AG04450 (cell line): ENCODE data around the gene LEMD3. TPM values are rescaled to one million over a fixed set of nuclear protein-coding genes. Genes with fewer than 3 reads are reported as not detected.
A peak's percentile ranks its signal among the peaks of the same experiment; 100 is the strongest.

Source experiments
- CTCF ChIA-PET: fragments of 300-600, 350-600 bp; formaldehyde crosslinking; extraction: SDS; loops from one replicate; lab custom pipeline; 2022; ENCODE audit warnings: antibody characterized with exemption, inconsistent platforms; lab: Charles Lee
- POLR2A ChIA-PET: fragments of 350-600 bp; formaldehyde crosslinking; extraction: SDS; loops from one replicate; lab custom pipeline; 2021; ENCODE audit warnings: antibody characterized with exemption, inconsistent platforms; lab: Yijun Ruan, JAX
- DNase-seq: peaks from one replicate; pipeline ENCODE4 v3.0.0-alpha.2; 2011; ENCODE audit warnings: low read depth, low spot score
- H3K27ac ChIP-seq: one replicate; pipeline ENCODE4 v1.5.1; 2012; ENCODE audit warnings: low read depth, low read length, control low read depth
- H3K27me3 ChIP-seq: one replicate; pipeline ENCODE4 v1.6.0; 2012; ENCODE audit warnings: low read length; ENCODE audit not compliant: control insufficient read depth, insufficient read depth
- H3K4me3 ChIP-seq: 2 replicates; pipeline ENCODE4 v1.5.1; 2011; ENCODE audit warnings: mild to moderate bottlenecking, low read depth, low read length, control low read depth
- H3K9me3 ChIP-seq: 2 replicates; pipeline ENCODE4 v1.5.1; 2012; ENCODE audit warnings: low read length; ENCODE audit not compliant: control insufficient read depth, insufficient read depth
- CTCF ChIP-seq: IDR thresholded peaks from 2 replicates; pipeline ENCODE4 v1.5.1; 2011; ENCODE audit warnings: low read depth, low read length, control low read depth, inconsistent platforms
- polyA plus RNA-seq: library from polyadenylated mRNA; depleted of rRNA; stranded (reverse); fragments of >200 nt; gene quantifications from 2 replicates; pipeline ENCODE4 v1.2.3, GENCODE V29; 2011

Gene LEMD3
- polyA plus RNA-seq, 1 experiment = 11.9 TPM

GRCh38 chr12:65123435-65124063, 45.8 kb upstream of the LEMD3 start:
- H3K27me3 ChIP-seq = peaks cover 49% of the 10 kb centered on the region
- H3K4me3 ChIP-seq = no peak overlapping the region
- H3K9me3 ChIP-seq = peaks cover 3% of the 10 kb centered on the region; the same call in 1 of the 2 replicates
- ChIA-PET POLR2A (no interaction called here), CTCF (interaction anchor here (0.6 to 4.3 kb wide), 17 partner anchors 10 to 1806 kb away, joined by 3 to 31 read pairs (median 5); partner anchors contain the start of gene LEMD3)
- no peak for DNase-seq
- H3K27ac ChIP-seq = no peak overlapping the region
- TF ChIP-seq CTCF = peak; percentile 73

- no peak for DNase-seq
- CTCF ChIA-PET = interaction anchor here (0.8 to 4.3 kb wide), 3 partner anchors 234 to 327 kb away, joined by 4 to 19 read pairs (median 4); no protein-coding TSS in a partner anchor
- TF ChIP-seq CTCF = no peak
- H3K4me3 ChIP-seq = no peak overlapping the region
- no peak overlapping the region for H3K27ac ChIP-seq
- peaks cover 38% of the 10 kb centered on the region for H3K27me3 ChIP-seq
- H3K9me3 ChIP-seq = peaks cover 3% of the 10 kb centered on the region; the same call in 1 of the 2 replicates
- POLR2A ChIA-PET = no interaction called here
Observed at GRCh38 chr12:65125247-65125646, 44.1 kb upstream of the LEMD3 start.

- POLR2A ChIA-PET = no interaction called here
- Histone ChIP-seq H3K4me3 (no peak overlapping the region), H3K27me3 (peaks cover 32% of the 10 kb centered on the region), H3K27ac (no peak overlapping the region), H3K9me3 (peaks cover 3% of the 10 kb centered on the region; the same call in 1 of the 2 replicates)
- no peak for TF ChIP-seq CTCF
- DNase-seq = no peak
- CTCF ChIA-PET = interaction anchor here (0.8 to 4.3 kb wide), 4 partner anchors 235 to 330 kb away, joined by 4 to 19 read pairs (median 4); no protein-coding TSS in a partner anchor
Observed at GRCh38 chr12:65125975-65126374, 43.4 kb upstream of the LEMD3 start.

- POLR2A ChIA-PET = no interaction called here
- Histone ChIP-seq H3K27me3 (peaks cover 29% of the 10 kb centered on the region), H3K4me3 (no peak overlapping the region), H3K27ac (no peak overlapping the region), H3K9me3 (peaks cover 3% of the 10 kb centered on the region; the same call in 1 of the 2 replicates)
- TF ChIP-seq CTCF = no peak
- CTCF ChIA-PET = interaction anchor here (1.2 to 4.3 kb wide), 2 partner anchors 325 to 330 kb away, joined by 5 to 19 read pairs; no protein-coding TSS in a partner anchor
- no peak for DNase-seq
Observed at GRCh38 chr12:65126482-65126881, 42.9 kb upstream of the LEMD3 start.

GRCh38 chr12:65133879-65134278, 35.5 kb upstream of the LEMD3 start:
- CTCF ChIA-PET = interaction anchor here (0.9 to 1.2 kb wide), 2 partner anchors 11 to 99 kb away, joined by 3 to 4 read pairs; no protein-coding TSS in a partner anchor
- Histone ChIP-seq H3K27me3 (no peaks in the 10 kb centered on the region), H3K27ac (no peak overlapping the region), H3K4me3 (no peak overlapping the region), H3K9me3 (no peaks in the 10 kb centered on the region)
- no peak for TF ChIP-seq CTCF
- no peak for DNase-seq
- POLR2A ChIA-PET = no interaction called here
